Activated T-helper 2 cell treated with anti-CD3 and anti-CD28 coated beads, Interferon-gamma antibody, Interleukin-2, Interleukin-4, amounts not matched to agents 10 μg/mL and 5 μg/mL and 100 μg/mL, durations not matched to agents 14 hours and 24 hours and 36 hours (primary cell): Measurements from ENCODE around the gene BRAT1. TPM values are rescaled to one million over a fixed set of nuclear protein-coding genes. Genes with fewer than 3 reads are reported as not detected.
"Not testable (repeated sequence)": the region's sequence is repeated elsewhere in the genome, so short reads cannot be mapped to it uniquely, and the experiment has no call there.

Experiments used
- DNase-seq: peaks from one replicate; pipeline ENCODE4 v3.0.0; 2021; ENCODE audit warnings: low spot score
- H3K27ac Mint-ChIP-seq: one replicate; pipeline ENCODE4 v1.8.0; 2021; ENCODE audit warnings: mixed read lengths
- H3K27me3 Mint-ChIP-seq: one replicate; pipeline ENCODE4 v1.8.0; 2021; ENCODE audit warnings: low read depth, mixed read lengths
- H3K36me3 Mint-ChIP-seq: one replicate; pipeline ENCODE4 v1.8.0; 2021; ENCODE audit warnings: low read depth, mixed read lengths
- H3K4me1 Mint-ChIP-seq: one replicate; pipeline ENCODE4 v1.8.0; 2021; ENCODE audit warnings: low read depth, mixed read lengths
- H3K4me3 Mint-ChIP-seq: one replicate; pipeline ENCODE4 v1.8.0; 2021; ENCODE audit warnings: low read depth, mild to moderate bottlenecking, moderate library complexity, mixed read lengths
- H3K9me3 Mint-ChIP-seq: one replicate; pipeline ENCODE4 v1.8.0; 2021; ENCODE audit warnings: mixed read lengths
- intact Hi-C: fragments of 100-400 bp; cut with micrococcal nuclease; formaldehyde crosslinking; loops from one replicate; pipeline ENCODE4 v1.15.1; 2023
- total RNA-seq: library from RNA; stranded (reverse); gene quantifications from 2 replicates; pipeline ENCODE4 v1.2.3, GENCODE V29; 2022

The BRAT1 gene
- total RNA-seq, 1 donor from 2014 or later, result 39.9 TPM

- Mint-ChIP-seq H3K9me3 (no peaks in the 10 kb centered on the region), H3K27me3 (no peaks in the 10 kb centered on the region), H3K36me3 (peaks cover 39% of the 10 kb centered on the region), H3K27ac (no peak overlapping the region), H3K4me1 (no peaks in the 10 kb centered on the region), H3K4me3 (no peak overlapping the region)
- no peak for DNase-seq
- intact Hi-C loops, result no loop called here
These were observed 10.7 kb downstream of the BRAT1 start for GRCh38 chr7:2544541-2545188.

DNA sequence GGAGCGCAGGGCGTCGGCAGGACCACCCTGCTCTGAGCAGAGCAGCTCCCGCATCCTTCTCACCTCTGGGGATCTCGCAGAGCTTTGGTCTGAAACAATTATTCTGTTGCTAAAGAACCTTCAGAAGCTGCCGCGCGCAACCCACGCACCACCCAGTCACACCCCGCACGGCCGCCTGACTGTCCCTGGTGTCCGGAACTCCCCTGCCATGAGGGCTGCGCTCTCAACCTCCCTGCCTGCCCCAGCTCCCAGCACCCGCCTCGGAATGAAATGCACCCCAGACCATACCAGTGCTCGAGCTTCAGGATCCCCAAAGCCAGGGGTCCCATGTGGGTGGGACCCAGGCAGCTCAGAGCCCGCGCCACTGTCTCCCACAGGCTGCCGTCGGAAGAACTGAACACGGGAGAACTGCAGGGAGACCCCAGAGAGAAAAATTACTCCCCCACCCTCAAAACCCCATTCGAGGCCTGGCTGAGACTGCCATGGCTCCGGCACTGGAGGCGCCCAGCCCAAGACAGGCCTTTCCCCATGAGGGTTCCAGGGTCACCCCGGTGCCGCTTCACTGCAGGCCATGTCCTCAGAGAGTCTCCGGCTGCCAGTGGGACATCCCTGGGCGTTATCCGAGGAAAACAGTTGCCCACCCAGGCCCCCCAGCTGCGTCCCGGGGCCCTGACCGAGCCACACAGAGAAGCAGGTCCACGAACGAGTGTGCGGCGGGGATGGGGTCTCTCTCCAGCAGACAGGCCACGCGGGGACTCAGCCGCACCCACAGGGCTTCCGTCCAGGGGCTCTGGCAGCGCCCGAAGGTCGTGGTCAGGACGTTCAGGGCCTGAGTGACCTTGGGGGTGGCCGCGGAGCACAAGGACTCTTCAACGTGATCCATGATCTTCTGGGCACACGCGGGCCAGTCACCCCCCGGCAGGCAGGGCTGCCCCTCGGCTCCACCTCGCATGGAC is 12.1 kb downstream of the BRAT1 start:
- no peak overlapping the region for H3K4me3 Mint-ChIP-seq
- H3K9me3 Mint-ChIP-seq, result no peaks in the 10 kb centered on the region
- H3K27me3 Mint-ChIP-seq, result no peaks in the 10 kb centered on the region
- H3K4me1 Mint-ChIP-seq, result no peaks in the 10 kb centered on the region
- H3K36me3 Mint-ChIP-seq, result peaks cover 30% of the 10 kb centered on the region
- DNase-seq, result no peak
- intact Hi-C loops, result no loop called here
- H3K27ac Mint-ChIP-seq, result no peak overlapping the region

DNA sequence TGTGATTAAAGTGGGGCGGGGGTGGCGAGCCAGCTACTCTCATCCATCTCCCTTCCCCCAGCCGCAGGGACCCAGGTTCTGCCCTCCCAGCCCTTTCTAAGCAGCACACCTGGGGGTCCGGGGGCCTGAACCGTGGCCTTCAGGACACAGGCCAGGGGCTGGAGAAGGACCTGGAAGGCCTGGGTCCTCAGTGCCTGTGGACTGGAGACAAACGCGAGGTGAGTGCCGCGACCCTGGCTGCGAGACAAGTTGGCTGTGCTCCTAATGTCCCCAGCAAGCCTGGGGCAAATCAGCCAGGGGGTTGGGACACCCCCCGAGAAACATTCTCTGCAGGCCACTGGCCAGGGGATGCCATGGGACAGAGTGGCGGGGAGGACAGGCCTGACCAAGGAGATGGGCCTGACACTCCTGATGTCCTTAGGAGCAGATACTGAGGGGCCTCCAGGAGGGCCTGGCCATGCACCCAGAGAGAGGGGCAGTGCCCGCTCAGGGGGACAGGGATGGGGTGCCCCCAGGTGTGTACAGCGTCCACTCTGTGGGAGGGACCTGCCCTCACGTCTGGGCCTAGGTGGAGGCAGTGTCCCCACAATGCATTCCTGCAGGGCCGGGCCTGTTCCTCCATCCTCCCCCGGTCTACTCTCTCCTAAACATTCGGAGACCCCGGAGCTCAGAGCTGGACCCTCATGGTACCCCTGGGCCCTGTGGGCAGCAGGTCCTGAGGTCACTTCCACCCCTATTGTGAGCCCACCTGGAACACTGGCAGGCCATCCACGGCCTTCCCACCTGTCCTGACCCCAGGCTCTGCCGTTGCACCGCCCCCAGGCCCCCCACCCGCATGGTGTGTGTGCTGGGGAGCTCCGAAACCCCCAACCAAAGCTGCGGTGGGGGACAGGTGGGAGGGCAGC is 13.1 kb downstream of the BRAT1 start:
- Mint-ChIP-seq H3K27ac (no peak overlapping the region), H3K4me3 (no peak overlapping the region), H3K4me1 (no peaks in the 10 kb centered on the region), H3K27me3 (no peaks in the 10 kb centered on the region), H3K9me3 (no peaks in the 10 kb centered on the region), H3K36me3 (peaks cover 25% of the 10 kb centered on the region)
- DNase-seq, result no peak
- intact Hi-C loops, result no loop called here

DNA sequence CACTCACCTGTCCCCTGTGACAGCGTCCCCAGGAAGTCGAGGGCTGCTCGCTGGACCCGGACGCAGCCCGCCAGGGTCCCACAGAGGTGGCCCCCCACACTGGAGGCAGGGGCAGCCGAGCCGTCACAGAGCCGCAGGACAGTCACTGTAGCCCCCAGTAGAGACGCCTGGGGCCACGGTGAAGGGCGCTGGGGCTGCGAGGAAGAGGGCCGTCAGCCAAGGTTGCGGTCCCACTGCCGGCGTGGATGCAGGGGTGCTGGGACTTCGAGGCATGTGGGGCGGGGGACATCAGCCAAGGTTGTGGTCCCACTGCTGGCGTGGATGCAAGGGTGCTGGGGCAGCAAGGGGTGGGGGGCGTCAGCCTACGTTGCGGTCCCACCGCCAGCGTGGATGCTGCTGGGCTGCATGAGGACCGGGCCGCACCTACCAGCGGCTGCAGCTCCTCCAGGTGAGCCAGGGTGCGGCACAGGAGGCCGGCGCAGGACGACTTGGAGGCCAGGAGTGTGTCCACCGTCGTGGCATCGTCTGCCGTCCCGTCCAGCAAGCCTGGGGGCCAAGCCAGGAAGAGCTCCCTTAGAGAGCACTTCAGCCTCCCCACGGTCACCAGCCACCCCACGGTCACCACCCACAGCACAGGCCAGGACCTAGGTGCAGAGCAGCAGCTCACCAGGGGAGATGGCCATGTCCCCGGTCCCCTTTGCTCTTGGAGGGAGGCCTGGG is 13.9 kb downstream of the BRAT1 start:
- Mint-ChIP-seq H3K4me3 (no peak overlapping the region), H3K36me3 (peaks cover 18% of the 10 kb centered on the region), H3K27ac (no peak overlapping the region), H3K27me3 (no peaks in the 10 kb centered on the region), H3K9me3 (no peaks in the 10 kb centered on the region), H3K4me1 (no peaks in the 10 kb centered on the region)
- intact Hi-C loops, result no loop called here
- no peak for DNase-seq

DNA sequence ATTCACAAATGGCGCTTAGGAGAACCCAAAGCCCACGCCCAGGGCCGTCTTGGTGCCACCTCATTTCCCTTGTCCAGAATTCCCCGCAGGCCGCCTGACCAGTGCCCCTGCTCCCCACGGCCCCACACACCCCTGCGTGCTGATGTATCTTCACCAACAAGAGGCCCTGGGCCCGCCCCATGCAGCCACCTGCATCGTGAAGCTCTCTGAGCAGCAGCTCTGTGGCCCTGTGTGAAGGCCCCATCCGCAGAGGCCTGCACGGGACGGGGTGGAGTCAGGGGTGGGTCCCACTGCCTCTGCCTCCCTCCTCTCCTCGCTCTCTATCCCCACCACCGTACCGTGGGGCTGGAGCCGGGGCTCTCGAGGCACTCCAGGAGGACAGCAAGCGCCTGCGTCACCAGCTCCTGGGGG is 14.7 kb downstream of the BRAT1 start:
- DNase-seq, result no peak
- no peaks in the 10 kb centered on the region for H3K27me3 Mint-ChIP-seq

GRCh38 chr7:2540133-2540532 is 15.2 kb downstream of the BRAT1 start:
- intact Hi-C loops, result no loop called here
- no peaks in the 10 kb centered on the region for H3K27me3 Mint-ChIP-seq
- H3K27ac Mint-ChIP-seq, result no peak overlapping the region
- H3K4me1 Mint-ChIP-seq, result no peaks in the 10 kb centered on the region
- no peaks in the 10 kb centered on the region for H3K9me3 Mint-ChIP-seq
- no peak overlapping the region for H3K4me3 Mint-ChIP-seq
- peaks cover 18% of the 10 kb centered on the region for H3K36me3 Mint-ChIP-seq
- no peak for DNase-seq

More for the DNA sequence above, 14.7 kb downstream of the BRAT1 start:
- Mint-ChIP-seq H3K4me3 (no peak overlapping the region), H3K36me3 (peaks cover 18% of the 10 kb centered on the region), H3K27ac (no peak overlapping the region), H3K9me3 (no peaks in the 10 kb centered on the region), H3K4me1 (no peaks in the 10 kb centered on the region)
- intact Hi-C loops, result no loop called here

DNA sequence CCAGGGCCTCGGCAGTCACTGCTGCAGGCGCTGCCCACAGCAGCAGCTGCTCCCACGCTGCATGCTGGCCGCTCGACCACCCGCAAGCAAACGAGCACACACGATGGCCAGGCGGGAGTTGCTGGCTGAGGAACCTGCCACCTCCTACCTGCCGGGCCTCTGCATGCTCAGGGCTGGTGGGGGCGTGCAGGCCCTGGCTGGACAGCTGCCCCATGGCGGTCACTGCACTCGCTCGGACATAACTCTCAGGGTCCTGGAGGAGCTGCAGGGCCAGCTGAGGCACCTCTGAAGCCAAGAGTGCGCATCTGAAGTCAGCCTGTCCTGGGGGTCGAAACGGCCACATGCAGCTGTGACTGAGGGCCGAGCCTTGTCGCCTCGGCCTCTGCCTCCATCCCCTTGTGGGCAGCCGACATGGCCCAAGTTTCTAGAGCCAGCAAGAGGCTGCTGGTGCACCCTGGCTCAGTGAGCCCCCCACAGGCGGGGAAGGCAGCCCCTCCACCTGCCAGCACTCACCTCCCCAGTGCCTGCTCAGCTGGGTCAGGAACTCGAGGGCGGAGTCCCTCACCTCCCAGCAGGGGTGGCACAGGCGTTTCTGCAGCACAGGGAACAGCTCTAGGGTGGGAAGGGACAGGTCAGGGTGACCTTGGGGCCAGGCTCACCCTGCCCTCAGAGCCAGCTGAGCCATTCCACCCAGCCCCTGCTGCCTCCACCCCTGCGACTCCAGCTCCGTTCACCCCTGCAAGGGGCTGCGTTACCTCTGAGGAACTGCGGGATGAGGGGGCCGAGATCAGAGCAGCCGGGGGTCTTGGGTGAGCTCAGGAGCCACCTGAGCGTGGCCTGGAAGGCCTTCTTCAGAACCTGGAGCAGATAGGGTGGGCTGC is 16.1 kb downstream of the BRAT1 start:
- H3K4me3 Mint-ChIP-seq, result no peak overlapping the region
- no peaks in the 10 kb centered on the region for H3K9me3 Mint-ChIP-seq
- no peak overlapping the region for H3K27ac Mint-ChIP-seq
- no peaks in the 10 kb centered on the region for H3K27me3 Mint-ChIP-seq
- no peak for DNase-seq
- H3K4me1 Mint-ChIP-seq, result no peaks in the 10 kb centered on the region
- intact Hi-C loops, result no loop called here
- peaks cover 14% of the 10 kb centered on the region for H3K36me3 Mint-ChIP-seq

DNA sequence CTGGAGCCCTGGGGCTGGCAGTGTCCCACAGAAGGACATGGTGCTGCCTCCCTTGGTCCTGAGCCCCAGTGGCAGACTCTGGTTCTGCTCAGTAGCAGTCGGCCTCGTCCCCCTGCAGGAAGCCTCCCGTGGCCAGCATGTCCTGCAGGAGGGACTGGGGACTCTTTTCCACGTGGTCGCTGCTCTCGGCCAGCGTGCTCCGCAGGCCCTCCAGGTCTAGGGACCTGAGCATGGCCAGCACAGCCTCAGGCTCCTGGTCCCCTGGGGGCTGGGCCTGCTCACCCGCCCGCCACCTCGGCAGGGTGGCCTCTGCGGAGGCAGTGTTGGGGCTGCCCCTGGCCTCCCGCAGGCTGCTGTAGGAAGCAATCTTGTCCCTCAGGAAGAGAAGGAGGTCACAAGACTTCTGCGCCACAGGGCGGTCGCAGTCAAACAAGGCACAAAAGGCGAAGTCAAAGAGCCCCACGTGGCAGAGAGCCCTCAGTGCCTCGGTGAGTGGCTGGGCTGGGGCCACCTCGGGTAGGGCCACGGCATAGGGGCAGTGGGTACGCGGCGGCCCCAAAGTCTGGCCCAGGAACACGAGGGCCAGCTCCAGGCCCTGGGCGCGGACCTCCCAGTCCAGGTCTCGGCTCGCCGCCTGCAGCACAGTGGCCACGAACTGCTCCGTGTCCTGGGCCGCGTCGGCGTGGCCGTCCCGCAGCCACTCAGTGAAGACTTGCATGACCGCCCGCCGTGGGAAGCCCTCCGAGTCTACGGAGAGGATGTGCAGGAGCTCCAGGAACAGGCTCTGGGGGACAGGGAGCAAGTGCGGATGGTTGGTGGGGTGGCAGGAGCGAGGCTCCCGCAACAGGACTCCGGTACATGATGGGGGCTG is 17.1 kb downstream of the BRAT1 start:
- intact Hi-C loops, result no loop called here
- Mint-ChIP-seq H3K9me3 (no peaks in the 10 kb centered on the region), H3K27ac (no peak overlapping the region), H3K4me3 (no peak overlapping the region), H3K27me3 (no peaks in the 10 kb centered on the region), H3K36me3 (peaks cover 6% of the 10 kb centered on the region), H3K4me1 (no peaks in the 10 kb centered on the region)
- no peak for DNase-seq

GRCh38 chr7:2535872-2536627 is 19.3 kb downstream of the BRAT1 start:
- H3K4me3 Mint-ChIP-seq, intact Hi-C loops, H3K36me3 Mint-ChIP-seq, H3K27me3 Mint-ChIP-seq, H3K9me3 Mint-ChIP-seq, H3K4me1 Mint-ChIP-seq, DNase-seq, H3K27ac Mint-ChIP-seq: not testable (repeated sequence)

- intact Hi-C loops, H3K4me3 Mint-ChIP-seq, H3K27me3 Mint-ChIP-seq, DNase-seq, H3K27ac Mint-ChIP-seq, H3K36me3 Mint-ChIP-seq, H3K9me3 Mint-ChIP-seq: not testable (repeated sequence)
- peaks cover 17% of the 10 kb centered on the region for H3K4me1 Mint-ChIP-seq
These were observed 21.1 kb downstream of the BRAT1 start for GRCh38 chr7:2534214-2534613.
